GM19395 (cell line): ENCODE data around the gene FPR2.
"Not testable (repeated sequence)": the region's sequence is repeated elsewhere in the genome, so short reads cannot be mapped to it uniquely, and the experiment has no call there.

Source experiments
- ATAC-seq: cut with Tn5 transposase; IDR thresholded peaks from one replicate; pipeline ENCODE4 v1.9.1; 2021; ENCODE audit warnings: mild to moderate bottlenecking, moderate library complexity; ENCODE audit not compliant: unreplicated experiment

Gene FPR2

GRCh38 chr19:51739466-51740213, 21.3 kb upstream of the FPR2 start:
- no peak for ATAC-seq

GRCh38 chr19:51740356-51740755, 20.6 kb upstream of the FPR2 start:
- ATAC-seq: no peak

- no peak for ATAC-seq
These were observed 18.2 kb upstream of the FPR2 start for GRCh38 chr19:51742789-51743188.

GRCh38 chr19:51743405-51743804, 17.6 kb upstream of the FPR2 start:
- no peak for ATAC-seq

- no peak for ATAC-seq
These were observed 14.2 kb upstream of the FPR2 start for GRCh38 chr19:51746731-51747130.

- ATAC-seq: no peak
These were observed 11.0 kb upstream of the FPR2 start for GRCh38 chr19:51749979-51750378.

- ATAC-seq: no peak
These were observed 10.4 kb upstream of the FPR2 start for GRCh38 chr19:51750400-51751094.

GRCh38 chr19:51751655-51752054, 9.3 kb upstream of the FPR2 start, which contains the start of gene FPR1:
Gene FPR1, minus strand, starts transcription at chr19:51751878. Its CDS starts 4,884 bp downstream, at chr19:51746994.
- no peak for ATAC-seq

- no peak for ATAC-seq
These were observed 6.9 kb upstream of the FPR2 start for GRCh38 chr19:51754109-51754508.

- ATAC-seq: no peak
These were observed 6.2 kb upstream of the FPR2 start for GRCh38 chr19:51754770-51755169.

- no peak for ATAC-seq
These were observed 5.4 kb upstream of the FPR2 start for GRCh38 chr19:51755571-51755970.

- no peak for ATAC-seq
These were observed 716 bp downstream of the FPR2 start for GRCh38 chr19:51761696-51762095.

GRCh38 chr19:51765086-51765485, 4.1 kb downstream of the FPR2 start:
- ATAC-seq: no peak

GRCh38 chr19:51766461-51766860, 5.5 kb downstream of the FPR2 start:
- no peak for ATAC-seq

GRCh38 chr19:51771376-51772130, 10.6 kb downstream of the FPR2 start:
- no peak for ATAC-seq

GRCh38 chr19:51772977-51773376, 12.0 kb downstream of the FPR2 start:
- ATAC-seq: no peak

- not testable (repeated sequence) for ATAC-seq
These were observed 15.6 kb downstream of the FPR2 start for GRCh38 chr19:51776561-51776960.

GRCh38 chr19:51777570-51778462, 16.8 kb downstream of the FPR2 start:
- no peak for ATAC-seq

GRCh38 chr19:51779181-51779580, 18.2 kb downstream of the FPR2 start:
- ATAC-seq: no peak

GRCh38 chr19:51779703-51780102, 18.7 kb downstream of the FPR2 start:
- ATAC-seq: no peak

- no peak for ATAC-seq
These were observed 19.3 kb downstream of the FPR2 start for GRCh38 chr19:51780270-51780669.
